Activated CD8-positive, alpha-beta T cell treated with anti-CD3 and anti-CD28 coated beads, Interleukin-2, amount 10 ng/mL, durations not matched to agents 7 days and 5 days (primary cell): ENCODE measurements around the gene MYLK. TPM values are rescaled to one million over a fixed set of nuclear protein-coding genes. Genes with fewer than 3 reads are reported as not detected.

Experiments used
- ATAC-seq: fragments of 150-1000 bp; cut with Tn5 transposase; one replicate; pipeline ENCODE4 v1.10.0; 2021; ENCODE audit warnings: moderate library complexity
- CTCF ChIA-PET: fragments of 350-600 bp; sonication (Branson Sonifier 250); formaldehyde crosslinking; loops from one replicate; lab custom pipeline; 2021; ENCODE audit warnings: antibody characterized with exemption; lab: Charles Lee
- POLR2A ChIA-PET: fragments of 350-600 bp; sonication (Branson Sonifier 250); formaldehyde crosslinking; loops from one replicate; lab custom pipeline; 2021; ENCODE audit warnings: antibody characterized with exemption; lab: Charles Lee
- DNase-seq: peaks from one replicate; pipeline ENCODE4 v3.0.0-alpha.2; 2020
- H3K27ac Mint-ChIP-seq: one replicate; pipeline ENCODE4 v1.8.0; 2021; ENCODE audit warnings: mild to moderate bottlenecking, mixed read lengths
- H3K27me3 Mint-ChIP-seq: one replicate; pipeline ENCODE4 v1.8.0; 2021; ENCODE audit warnings: low read depth, mixed read lengths
- H3K36me3 Mint-ChIP-seq: one replicate; pipeline ENCODE4 v1.8.0; 2021; ENCODE audit warnings: low read depth, mixed read lengths
- H3K4me1 Mint-ChIP-seq: one replicate; pipeline ENCODE4 v1.8.0; 2021; ENCODE audit warnings: low read depth, mixed read lengths
- H3K4me3 Mint-ChIP-seq: one replicate; pipeline ENCODE4 v1.8.0; 2021; ENCODE audit warnings: mild to moderate bottlenecking, mixed read lengths
- H3K9me3 Mint-ChIP-seq: one replicate; pipeline ENCODE4 v1.8.0; 2022; ENCODE audit warnings: mixed read lengths; ENCODE audit not compliant: insufficient read depth
- total RNA-seq, 2 experiments: library from RNA; stranded (reverse); gene quantifications; one replicate each; pipeline ENCODE4 v1.2.3, GENCODE V29; 2021

Gene MYLK
- total RNA-seq, 2 experiments from 2014 or later: not detected

DNA sequence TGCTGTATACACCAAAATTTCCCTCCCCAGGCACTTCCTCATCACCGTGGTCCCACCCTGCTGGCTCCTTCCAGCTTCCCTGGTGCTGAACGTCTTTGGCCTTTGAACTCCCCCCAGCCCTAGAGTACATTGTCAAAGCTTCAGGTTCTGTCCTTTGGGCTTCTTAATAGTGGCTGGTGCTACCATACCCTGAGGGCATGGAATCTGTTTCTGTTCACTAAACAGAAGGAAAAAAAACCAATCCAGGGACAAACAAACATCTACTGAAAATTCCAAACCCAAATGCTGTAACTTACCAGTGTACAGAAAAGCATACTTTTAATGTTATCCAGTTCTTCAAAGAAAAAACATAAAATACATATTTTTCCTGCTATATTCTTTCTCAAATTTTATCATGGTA is 148.7 kb downstream of the MYLK start:
- H3K27ac Mint-ChIP-seq: no peak overlapping the region
- no peaks in the 10 kb centered on the region for H3K4me1 Mint-ChIP-seq
- POLR2A ChIA-PET: no interaction called here
- no peaks in the 10 kb centered on the region for H3K36me3 Mint-ChIP-seq
- ATAC-seq (no peak), DNase-seq (no peak)
- no peak overlapping the region for H3K4me3 Mint-ChIP-seq
- no peaks in the 10 kb centered on the region for H3K9me3 Mint-ChIP-seq
- CTCF ChIA-PET: no interaction called here
- peaks cover 9% of the 10 kb centered on the region for H3K27me3 Mint-ChIP-seq

DNA sequence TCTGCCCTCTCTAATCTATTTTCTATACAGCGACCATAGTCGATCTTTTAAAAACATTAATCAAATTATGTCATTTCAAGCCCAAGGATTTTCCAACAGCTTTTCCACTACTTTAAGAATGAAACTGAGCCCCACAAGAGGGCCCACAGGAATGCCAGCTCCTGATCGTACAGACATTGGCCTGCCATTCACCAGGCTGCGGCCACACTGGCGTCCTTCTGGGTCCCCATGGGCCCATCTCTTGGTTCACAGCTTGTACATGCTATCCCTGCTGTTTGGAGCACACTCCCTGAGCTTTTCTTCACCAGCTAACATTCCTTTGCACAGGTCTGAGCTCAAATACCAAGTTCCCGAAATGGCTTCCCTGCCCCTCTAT is 149.6 kb downstream of the MYLK start:
- no peaks in the 10 kb centered on the region for H3K36me3 Mint-ChIP-seq
- ChIA-PET POLR2A (no interaction called here), CTCF (no interaction called here)
- ATAC-seq (no peak), DNase-seq (no peak)
- H3K27me3 Mint-ChIP-seq: peaks cover 11% of the 10 kb centered on the region
- H3K27ac Mint-ChIP-seq: no peak overlapping the region
- no peak overlapping the region for H3K4me3 Mint-ChIP-seq
- no peaks in the 10 kb centered on the region for H3K4me1 Mint-ChIP-seq
- no peaks in the 10 kb centered on the region for H3K9me3 Mint-ChIP-seq

DNA sequence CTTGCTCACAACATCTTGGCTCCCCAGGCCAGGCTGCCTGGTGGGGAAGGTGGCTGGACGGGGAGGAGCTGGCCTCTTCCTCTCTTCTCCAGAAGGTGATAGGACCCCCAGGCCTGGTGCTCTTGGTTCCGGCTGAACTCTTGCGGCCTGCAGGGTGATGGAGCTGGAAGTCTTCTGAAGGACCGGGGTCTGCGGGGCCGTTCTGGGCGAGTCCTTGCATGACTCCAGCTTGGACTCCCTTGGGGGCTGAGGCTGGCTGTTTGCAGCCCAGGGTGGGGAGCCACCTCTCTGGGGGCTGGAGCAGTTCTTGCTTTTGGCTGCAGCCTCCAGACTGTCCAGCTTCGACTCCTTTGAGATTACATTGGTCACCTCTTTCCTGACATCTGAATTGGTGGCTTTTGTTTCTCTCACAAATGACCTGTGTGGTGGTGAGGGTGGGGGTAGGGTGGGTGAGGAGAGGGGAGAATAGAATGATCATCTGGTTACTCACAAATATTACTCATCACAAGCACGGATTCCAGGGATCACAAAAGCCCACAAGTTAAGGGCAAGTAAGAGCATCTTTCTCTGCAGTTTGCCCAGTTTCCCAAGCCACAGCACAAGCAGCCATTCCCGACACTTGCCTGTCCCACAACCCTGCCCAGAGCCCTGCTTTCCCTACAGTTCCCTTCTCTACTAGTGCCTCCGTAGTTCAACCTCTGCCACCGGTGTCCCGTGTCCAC is 150.2 kb downstream of the MYLK start:
- no peak overlapping the region for H3K4me3 Mint-ChIP-seq
- H3K9me3 Mint-ChIP-seq: no peaks in the 10 kb centered on the region
- no peak for ATAC-seq
- no peak overlapping the region for H3K27ac Mint-ChIP-seq
- ChIA-PET CTCF (interaction anchor here (0.9 to 1.0 kb wide), 2 partner anchors 11 to 72 kb away, joined by 3 read pairs; no protein-coding TSS in a partner anchor), POLR2A (no interaction called here)
- no peak for DNase-seq
- H3K27me3 Mint-ChIP-seq: peaks cover 14% of the 10 kb centered on the region
- no peaks in the 10 kb centered on the region for H3K4me1 Mint-ChIP-seq
- no peaks in the 10 kb centered on the region for H3K36me3 Mint-ChIP-seq

DNA sequence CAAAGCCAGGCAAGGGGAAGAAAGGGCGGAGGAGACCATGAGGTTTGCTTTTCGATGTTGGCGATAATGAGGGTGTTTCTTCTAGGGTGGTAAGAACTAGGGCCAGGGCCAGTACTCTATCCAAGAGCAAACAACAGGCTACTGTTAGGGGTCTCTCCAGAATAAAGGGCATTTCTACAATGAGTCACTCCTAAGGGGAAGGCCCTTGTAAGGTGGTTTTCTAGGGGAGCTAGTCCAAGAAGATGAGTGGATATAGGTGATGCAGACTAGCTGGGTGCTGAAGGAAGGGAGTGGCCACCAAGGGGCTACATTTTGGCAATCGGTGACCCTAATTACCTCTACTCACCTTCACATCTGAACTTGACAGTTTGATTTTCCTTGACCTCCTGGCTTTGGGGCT is 150.8 kb downstream of the MYLK start:
- no peak overlapping the region for H3K27ac Mint-ChIP-seq
- no peaks in the 10 kb centered on the region for H3K4me1 Mint-ChIP-seq
- ATAC-seq (no peak), DNase-seq (no peak)
- H3K27me3 Mint-ChIP-seq: peaks cover 14% of the 10 kb centered on the region
- H3K9me3 Mint-ChIP-seq: no peaks in the 10 kb centered on the region
- CTCF ChIA-PET: interaction anchor here (0.9 to 1.0 kb wide), 2 partner anchors 10 to 71 kb away, joined by 3 read pairs; no protein-coding TSS in a partner anchor
- no peaks in the 10 kb centered on the region for H3K36me3 Mint-ChIP-seq
- POLR2A ChIA-PET: no interaction called here
- H3K4me3 Mint-ChIP-seq: no peak overlapping the region

DNA sequence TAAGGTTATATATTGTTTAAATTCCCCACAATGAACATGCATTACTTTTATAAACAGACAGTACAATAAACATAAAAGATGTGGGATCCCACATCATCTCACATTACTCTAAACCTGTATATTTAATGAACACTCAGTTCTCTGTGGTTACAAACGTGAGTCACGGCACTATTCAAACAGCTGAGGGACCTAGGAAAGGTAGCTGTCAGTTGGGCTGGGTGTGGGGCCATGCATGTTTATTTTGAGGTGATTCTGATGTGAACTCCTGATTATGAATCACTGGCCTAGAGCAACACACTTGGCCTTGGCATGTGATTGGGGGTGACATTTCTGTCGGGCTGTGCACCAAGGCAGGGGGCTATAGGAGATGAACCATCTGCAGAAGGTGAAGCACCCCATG is 151.7 kb downstream of the MYLK start:
- ChIA-PET POLR2A (no interaction called here), CTCF (interaction anchor here (0.9 kb wide), 1 partner anchor 9 kb away, joined by 3 read pairs; no protein-coding TSS in a partner anchor)
- no peak overlapping the region for H3K4me3 Mint-ChIP-seq
- no peaks in the 10 kb centered on the region for H3K4me1 Mint-ChIP-seq
- ATAC-seq (no peak), DNase-seq (no peak)
- no peaks in the 10 kb centered on the region for H3K36me3 Mint-ChIP-seq
- H3K9me3 Mint-ChIP-seq: no peaks in the 10 kb centered on the region
- H3K27ac Mint-ChIP-seq: no peak overlapping the region
- peaks cover 20% of the 10 kb centered on the region for H3K27me3 Mint-ChIP-seq

DNA sequence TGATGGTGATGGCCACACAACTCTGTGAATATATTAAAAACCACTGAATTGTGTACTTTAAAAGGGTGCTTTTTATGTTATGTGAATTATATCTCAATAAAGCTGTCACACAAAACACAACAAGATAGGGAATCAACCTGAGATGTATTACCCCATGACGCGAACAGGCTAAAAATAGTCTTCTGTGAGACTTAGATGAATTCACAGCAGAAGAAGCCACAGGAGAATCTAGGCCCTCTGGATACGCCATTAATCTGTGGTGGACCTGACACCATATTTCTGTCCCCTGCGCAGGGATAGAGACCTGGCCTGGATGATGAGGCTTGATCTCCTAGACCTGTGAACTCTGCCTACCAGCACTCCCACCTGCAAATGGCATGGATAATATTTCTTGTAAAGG is 153.3 kb downstream of the MYLK start:
- no peak for ATAC-seq
- POLR2A ChIA-PET: no interaction called here
- CTCF ChIA-PET: no interaction called here
- no peak for DNase-seq
- no peak overlapping the region for H3K27ac Mint-ChIP-seq
- no peaks in the 10 kb centered on the region for H3K4me1 Mint-ChIP-seq
- H3K9me3 Mint-ChIP-seq: no peaks in the 10 kb centered on the region
- H3K4me3 Mint-ChIP-seq: no peak overlapping the region
- no peaks in the 10 kb centered on the region for H3K36me3 Mint-ChIP-seq
- peaks cover 18% of the 10 kb centered on the region for H3K27me3 Mint-ChIP-seq

DNA sequence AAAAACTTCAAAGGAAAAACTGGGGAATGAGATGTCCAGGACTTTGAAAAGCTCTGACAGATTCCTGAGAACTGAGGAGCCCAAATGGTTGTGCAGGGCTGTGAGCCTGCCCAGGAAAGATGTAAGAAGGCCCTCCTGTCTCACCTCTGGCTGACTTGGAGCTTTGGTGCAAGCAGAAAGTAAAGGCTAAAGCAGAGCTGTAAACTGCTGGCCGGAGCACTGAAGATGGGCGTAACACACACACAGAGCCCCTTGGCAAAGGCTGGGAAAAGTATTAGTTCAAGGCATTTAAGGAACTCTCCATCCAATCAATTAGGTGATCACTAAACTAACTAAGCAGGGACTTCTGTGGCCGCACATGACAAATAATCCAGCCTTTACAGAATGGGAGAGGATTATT is 155.1 kb downstream of the MYLK start:
- Mint-ChIP-seq H3K4me1 (no peaks in the 10 kb centered on the region), H3K9me3 (no peaks in the 10 kb centered on the region), H3K27ac (no peak overlapping the region), H3K27me3 (peaks cover 18% of the 10 kb centered on the region), H3K36me3 (no peaks in the 10 kb centered on the region), H3K4me3 (no peak overlapping the region)
- ATAC-seq (no peak), DNase-seq (no peak)
- ChIA-PET POLR2A (no interaction called here), CTCF (interaction anchor here (1.7 to 2.6 kb wide), 2 partner anchors 76 to 87 kb away, joined by 4 to 12 read pairs; no protein-coding TSS in a partner anchor)

DNA sequence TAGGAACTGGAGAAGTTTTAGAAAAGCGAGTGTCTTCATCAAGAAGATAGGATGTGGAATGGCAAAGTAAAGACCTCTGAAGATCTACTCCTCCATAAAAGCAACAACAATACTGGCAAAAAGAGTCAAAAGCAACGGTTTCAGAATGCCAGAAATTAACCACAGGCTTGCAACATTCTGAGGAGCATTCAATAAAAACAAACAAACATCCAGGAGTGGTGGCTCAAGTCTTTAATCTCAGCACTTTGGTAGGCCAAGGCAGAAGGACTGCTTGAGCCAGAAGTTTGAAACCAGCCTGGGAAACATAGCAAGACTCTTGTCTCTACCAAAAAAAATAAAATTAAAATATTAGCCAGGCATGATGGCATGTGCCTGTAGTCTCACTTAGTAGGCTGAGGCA is 156.1 kb downstream of the MYLK start:
- H3K4me1 Mint-ChIP-seq: no peaks in the 10 kb centered on the region
- ChIA-PET POLR2A (no interaction called here), CTCF (interaction anchor here (2.6 kb wide), 1 partner anchor 86 kb away, joined by 12 read pairs; no protein-coding TSS in a partner anchor)
- no peaks in the 10 kb centered on the region for H3K9me3 Mint-ChIP-seq
- no peak overlapping the region for H3K4me3 Mint-ChIP-seq
- no peak for ATAC-seq
- no peak for DNase-seq
- no peak overlapping the region for H3K27ac Mint-ChIP-seq
- H3K27me3 Mint-ChIP-seq: peaks cover 18% of the 10 kb centered on the region
- no peaks in the 10 kb centered on the region for H3K36me3 Mint-ChIP-seq

DNA sequence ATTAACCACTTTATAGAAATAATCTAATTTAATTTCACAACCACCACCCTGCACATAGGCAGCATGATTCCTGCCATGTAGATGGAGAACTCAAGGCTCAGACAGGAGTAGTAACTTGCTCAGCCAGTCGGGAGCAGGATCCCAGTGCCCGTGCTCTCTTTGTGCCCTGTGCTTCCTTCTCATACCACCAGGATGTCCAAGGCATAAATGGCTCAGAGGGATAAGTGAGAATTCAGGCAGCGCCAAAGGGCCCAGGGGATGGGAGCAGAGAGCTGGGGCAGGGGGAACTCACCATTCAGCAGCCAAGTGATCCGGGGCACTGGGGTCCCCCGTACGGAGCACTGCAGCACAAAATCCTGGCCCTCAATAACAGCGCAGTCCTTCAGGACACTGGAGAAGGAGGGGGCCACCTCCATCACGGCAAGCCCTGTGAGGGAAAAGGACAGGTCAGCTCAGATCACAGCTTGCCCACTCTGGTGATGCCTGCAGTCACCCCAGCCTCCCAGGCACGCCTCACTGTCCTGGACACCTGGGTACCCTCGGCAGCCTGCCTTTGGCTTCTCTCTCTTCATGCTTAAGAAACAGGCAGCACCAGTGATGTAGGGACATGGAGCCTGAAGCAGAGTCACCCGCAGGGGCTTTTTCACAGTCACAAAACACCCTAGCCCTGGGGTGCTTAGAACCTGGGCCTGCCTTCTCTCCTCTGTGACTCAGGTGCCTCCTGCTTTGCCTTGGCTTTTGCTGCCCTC is 158.3 kb downstream of the MYLK start:
- DNase-seq (no peak), ATAC-seq (no peak)
- Mint-ChIP-seq H3K27ac (no peak overlapping the region), H3K36me3 (no peaks in the 10 kb centered on the region), H3K4me3 (no peak overlapping the region), H3K27me3 (peaks cover 14% of the 10 kb centered on the region), H3K9me3 (no peaks in the 10 kb centered on the region), H3K4me1 (no peaks in the 10 kb centered on the region)
- POLR2A ChIA-PET: no interaction called here
- CTCF ChIA-PET: interaction anchor here (0.8 to 1.1 kb wide), 2 partner anchors 73 to 825 kb away, joined by 3 read pairs; no protein-coding TSS in a partner anchor

DNA sequence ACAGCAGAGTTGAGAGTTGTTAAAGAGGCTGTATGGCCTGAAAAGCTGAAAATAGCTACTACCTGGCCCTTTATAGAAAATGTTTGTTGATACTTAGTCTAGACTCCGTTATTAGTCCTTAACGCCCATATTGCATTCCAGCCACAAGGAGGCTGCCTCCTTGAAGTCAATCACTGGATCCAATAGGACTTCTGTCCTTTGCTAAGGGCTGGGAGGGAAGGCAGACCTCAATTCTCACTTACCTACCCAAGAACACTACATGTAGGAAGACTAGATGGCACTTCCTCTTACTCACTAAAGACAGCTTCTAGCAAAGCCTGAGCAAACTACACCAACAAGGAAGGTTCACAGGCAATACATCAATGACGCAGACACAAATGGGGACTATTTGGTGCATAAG is 159.8 kb downstream of the MYLK start:
- Mint-ChIP-seq H3K4me1 (no peaks in the 10 kb centered on the region), H3K36me3 (no peaks in the 10 kb centered on the region), H3K4me3 (no peak overlapping the region), H3K9me3 (no peaks in the 10 kb centered on the region), H3K27ac (no peak overlapping the region), H3K27me3 (peaks cover 9% of the 10 kb centered on the region)
- ChIA-PET POLR2A (no interaction called here), CTCF (interaction anchor here (0.7 to 2.4 kb wide), 23 partner anchors 8 to 331 kb away, joined by 3 to 23 read pairs (median 4); no protein-coding TSS in a partner anchor)
- DNase-seq: no peak
- no peak for ATAC-seq

DNA sequence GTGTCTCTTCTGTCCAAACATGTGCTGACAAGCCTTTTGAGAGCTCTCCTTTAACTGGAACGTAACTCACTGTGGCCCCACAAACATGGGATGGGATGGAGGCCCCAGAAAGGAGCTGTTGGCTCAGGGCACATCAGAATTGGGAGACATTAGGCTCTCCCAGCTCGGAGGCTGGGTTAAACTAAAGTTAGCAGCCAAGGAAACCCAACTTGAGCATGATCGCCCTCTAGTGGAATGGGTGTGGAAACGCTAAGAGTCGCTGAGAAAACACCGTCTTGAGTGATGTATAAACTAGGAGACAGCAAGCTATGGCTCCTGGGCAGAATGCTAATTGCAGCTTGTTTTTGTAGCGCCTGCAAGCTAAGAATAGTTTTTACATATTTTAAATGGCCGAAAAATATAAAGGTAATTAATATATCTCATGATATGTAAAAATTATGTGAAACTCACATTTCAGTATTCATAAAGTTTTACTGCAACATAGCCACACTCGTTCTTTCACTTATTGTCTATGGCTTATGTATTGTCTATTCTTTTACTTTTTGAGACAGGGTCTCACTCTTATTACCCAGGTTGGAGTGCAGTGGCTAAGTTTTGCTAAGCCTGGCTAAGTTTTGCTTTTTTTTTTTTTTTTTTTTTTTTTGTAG is 160.5 kb downstream of the MYLK start:
- Mint-ChIP-seq H3K4me3 (no peak overlapping the region), H3K27ac (peak overlapping the region; percentile 39), H3K9me3 (no peaks in the 10 kb centered on the region), H3K4me1 (no peaks in the 10 kb centered on the region), H3K27me3 (peaks cover 6% of the 10 kb centered on the region), H3K36me3 (no peaks in the 10 kb centered on the region)
- CTCF ChIA-PET: interaction anchor here (0.7 to 2.4 kb wide), 25 partner anchors 9 to 332 kb away, joined by 3 to 23 read pairs (median 4); no protein-coding TSS in a partner anchor
- ATAC-seq (peak; percentile 81), DNase-seq (peak; percentile 70)
- POLR2A ChIA-PET: no interaction called here
